NCI-H524 treated with DMSO at 0.1 percent for 48 hours (cell line): ENCODE data around the gene TOMM6.

Source experiments
- DNase-seq: peaks from one replicate; lab custom pipeline; 2025; lab: John Stamatoyannopoulos, UW

Gene TOMM6

GRCh38 chr6:41823178-41823577, 35.7 kb downstream of the TOMM6 start:
- DNase-seq: no peak

- DNase-seq: no peak
These were observed 37.4 kb downstream of the TOMM6 start for GRCh38 chr6:41824571-41825569.

GRCh38 chr6:41826343-41827022, 39.0 kb downstream of the TOMM6 start:
- no peak for DNase-seq

GRCh38 chr6:41832263-41832662, 44.8 kb downstream of the TOMM6 start:
- no peak for DNase-seq

GRCh38 chr6:41836022-41836659, 48.6 kb downstream of the TOMM6 start:
- DNase-seq: no peak

GRCh38 chr6:41836660-41837052, 49.2 kb downstream of the TOMM6 start:
- DNase-seq: no peak
